K562 (cell line): Measurements from ENCODE around the gene SLCO3A1. TPM values are rescaled to one million over a fixed set of nuclear protein-coding genes. Genes with fewer than 3 reads are reported as not detected.

Source experiments
- ATAC-seq: fragments of 200-7000 bp; cut with Tn5 transposase; 3 replicates; pipeline ENCODE4 v1.9.1; 2020; ENCODE audit warnings: moderate library complexity
- BruUV-seq: library from RNA; stranded (reverse); fragments of 400-500 nt; replicated peaks from 2 replicates; lab custom pipeline; 2021; lab: Mats Ljungman, UMichigan
- CTCF ChIA-PET: fragments of 300-600 bp; formaldehyde crosslinking; extraction: SDS; loops from one replicate; lab custom pipeline; 2021; ENCODE audit warnings: low intra/inter-chr PET ratio; lab: Yijun Ruan, JAX
- POLR2A ChIA-PET: fragments of 300-600, 350-650 bp; sonication (Branson Sonifier 250); formaldehyde crosslinking; extraction: SDS; loops from one replicate; lab custom pipeline; 2021; ENCODE audit warnings: antibody characterized with exemption, inconsistent platforms; lab: Yijun Ruan, JAX
- DNase-seq, 4 experiments: peaks; one replicate each; pipeline versions ENCODE4 v3.0.0 to v3.0.0-alpha.2; 2011 to 2018; ENCODE audit warnings: low spot score in 3 of 4, mixed read lengths in 3 of 4; ENCODE audit errors: extremely low read depth in 1 of 4
- FAIRE-seq: peaks from 2 replicates; lab custom pipeline; 2011; peaks lifted over from hg19 to GRCh38; lab: Jason Lieb, UNC
- H2AFZ ChIP-seq: 2 replicates; pipeline ENCODE4 v1.6.0; 2011; ENCODE audit warnings: low read depth, low read length, control low read depth, inconsistent platforms
- H3K27ac ChIP-seq: fragments of 200-600 bp; 3 replicates; pipeline ENCODE4 v1.8.0; 2011; ENCODE audit warnings: low read depth, mild to moderate bottlenecking, control low read depth, inconsistent platforms, low read length, moderate library complexity, mixed read lengths; ENCODE audit errors: extremely low read depth
- H3K27me3 ChIP-seq, 2 experiments: fragments of 300-600 bp in 1 of 2; 2 replicates in 1 of 2; 3 replicates in 1 of 2; pipeline versions ENCODE4 v1.6.0 to v1.8.0; 2011; ENCODE audit warnings: inconsistent platforms in 2 of 2, low read length in 2 of 2, mild to moderate bottlenecking in 1 of 2, mixed read lengths in 1 of 2, moderate library complexity in 1 of 2; ENCODE audit not compliant: control insufficient read depth in 2 of 2, insufficient read depth in 2 of 2
- H3K36me3 ChIP-seq: fragments of 300-600 bp; 3 replicates; pipeline ENCODE4 v1.8.0; 2011; ENCODE audit warnings: mild to moderate bottlenecking, low read length, inconsistent platforms; ENCODE audit not compliant: control insufficient read depth, insufficient read depth
- H3K4me1 ChIP-seq, 2 experiments: fragments of 200-600 bp in 1 of 2; replicated peaks in 1 of 2; 2 replicates in 1 of 2; 3 replicates in 1 of 2; pipeline versions ENCODE4 v1.5.1 to v1.8.0; 2011; ENCODE audit warnings: inconsistent platforms in 2 of 2, low read length in 2 of 2, mild to moderate bottlenecking in 1 of 2, mixed read lengths in 1 of 2, moderate library complexity in 1 of 2; ENCODE audit not compliant: control insufficient read depth in 2 of 2, insufficient read depth in 2 of 2
- H3K4me2 ChIP-seq: 2 replicates; pipeline ENCODE4 v1.6.1; 2011; ENCODE audit warnings: low read length, control low read depth, inconsistent platforms, mixed read lengths; ENCODE audit not compliant: insufficient read depth
- H3K4me3 ChIP-seq: fragments of 200-600 bp; sonication (generic), shearing (Covaris generic); 2 replicates; pipeline ENCODE4 v1.5.1; 2016; ENCODE audit warnings: control low read depth, inconsistent platforms
- H3K79me2 ChIP-seq: fragments of 200-600 bp; 3 replicates; pipeline ENCODE4 v1.8.0; 2011; ENCODE audit warnings: low read length, inconsistent platforms; ENCODE audit not compliant: control insufficient read depth, insufficient read depth
- H3K9ac ChIP-seq, 2 experiments: 2 replicates each; pipeline versions ENCODE4 v1.6.0 to v1.6.1; 2011; ENCODE audit warnings: low read depth in 2 of 2, low read length in 2 of 2, control low read depth in 1 of 2, inconsistent platforms in 1 of 2, mild to moderate bottlenecking in 1 of 2, mixed read lengths in 1 of 2; ENCODE audit not compliant: insufficient read depth in 1 of 2
- H3K9me1 ChIP-seq: one replicate; pipeline ENCODE4 v1.6.0; 2011; ENCODE audit warnings: inconsistent platforms, mild to moderate bottlenecking, low read length, moderate library complexity; ENCODE audit not compliant: control insufficient read depth, insufficient read depth
- H3K9me3 ChIP-seq: replicated peaks from 2 replicates; pipeline ENCODE4 v1.5.1; 2011; ENCODE audit warnings: low read depth, low read length, inconsistent platforms; ENCODE audit not compliant: control insufficient read depth, insufficient read depth
- H4K20me1 ChIP-seq: replicated peaks from 2 replicates; pipeline ENCODE4 v1.6.1; 2011; ENCODE audit warnings: low read length, inconsistent platforms, mixed read lengths; ENCODE audit not compliant: control insufficient read depth, insufficient read depth
- CSDE1 ChIP-seq, 2 experiments: fragments of 450-650 bp; IDR thresholded peaks; 2 replicates each; pipeline ENCODE4 v1.6.1; 2016; ENCODE audit warnings: mild to moderate bottlenecking in 1 of 2
- TBL1XR1 ChIP-seq, 2 experiments: IDR thresholded peaks; 2 replicates each; pipeline ENCODE4 v1.6.1; 2012; ENCODE audit warnings: improper control_type of control experiment in 2 of 2, low read length in 2 of 2, mild to moderate bottlenecking in 1 of 2
- ZNF699 ChIP-seq: fragments of 250-450 bp; sonication (Bioruptor Pico); IDR thresholded peaks from 2 replicates; pipeline ENCODE4 v1.8.0; 2021; ENCODE audit warnings: mild to moderate bottlenecking, moderate library complexity; ENCODE audit not compliant: insufficient replicate concordance
- WGBS: fragments of 100-300 bp; shearing (Covaris generic); methylation state at CpG from one replicate; pipeline ENCODE4 v1.1.6; 2016; ENCODE audit warnings: low coverage, mixed read lengths; ENCODE audit not compliant: insufficient coverage; ENCODE audit errors: missing lambda C conversion rate; 5-methylcytosine and 5-hydroxymethylcytosine counted together
- in situ Hi-C: fragments of 300-500 bp; cut with MboI; formaldehyde crosslinking; loops from 4 replicates; pipeline ENCODE4 v1.15.0; 2018; ENCODE audit warnings: inconsistent platforms, mixed read lengths
- intact Hi-C: fragments of 100-400 bp; cut with micrococcal nuclease; formaldehyde crosslinking; loops from 2 replicates; pipeline ENCODE4 v1.14.2; 2022
- polyA plus RNA-seq, 8 experiments: library from polyadenylated mRNA; depleted of rRNA in 4 of 8; stranded (reverse) in 5 of 8; unstranded in 3 of 8; fragments of >200 nt; fragmentation: Nextera tagmentation in 2 of 8; fragmentation: Illumina TruSeq in 1 of 8; extraction: Ambion mirVana in 2 of 8; extraction: Trizol in 1 of 8; gene quantifications; 2 replicates each; pipeline versions ENCODE4 v1.2.1 to v1.2.3, GENCODE V29; 2011 to 2014; ENCODE audit warnings: inconsistent platforms in 1 of 8, missing spikeins in 1 of 8
- total RNA-seq, 7 experiments: library from RNA; depleted of rRNA in 6 of 7; stranded (reverse); fragments of >200 nt in 6 of 7; fragmentation: Illumina TruSeq in 2 of 7; extraction: Trizol in 2 of 7; gene quantifications; 2 replicates each; pipeline versions ENCODE4 v1.2.1 to v1.2.3, GENCODE V29; 2011 to 2021; ENCODE audit warnings: low replicate concordance in 1 of 7
- TF ChIP-seq, protein P1 (sequence below), 2 experiments: fragments of 150-350 bp in 1 of 2; IDR thresholded peaks; 2 replicates each; pipeline ENCODE4 v1.6.1; 2012 to 2016; ENCODE audit warnings: low read depth in 2 of 2, low read length in 2 of 2, mild to moderate bottlenecking in 1 of 2, moderate library complexity in 1 of 2

Gene SLCO3A1
- total and polyA plus RNA-seq, 9 of the 15 experiments (the other 6 are each of a cell fraction or from before 2014, with no cell fraction given): 0.01 to 0.84 (median 0.06) TPM; not detected in 3

- DNase-seq (no peak), ATAC-seq (no peak), FAIRE-seq (no peak)
- H3K9me1 ChIP-seq: no peaks in the 10 kb centered on the region
- no TSS peak for BruUV-seq
- H3K9ac ChIP-seq: no peak overlapping the region
- TF ChIP-seq ZNF699 (CRISPR knock-in tag) (no peak), CSDE1 (IDR thresholded peaks at IDR 0.05) (no peak), TBL1XR1 (IDR thresholded peaks at IDR 0.05; ENCODE audit: low read length in 2 of 2) (no peak)
- TF ChIP-seq, protein P1, sequence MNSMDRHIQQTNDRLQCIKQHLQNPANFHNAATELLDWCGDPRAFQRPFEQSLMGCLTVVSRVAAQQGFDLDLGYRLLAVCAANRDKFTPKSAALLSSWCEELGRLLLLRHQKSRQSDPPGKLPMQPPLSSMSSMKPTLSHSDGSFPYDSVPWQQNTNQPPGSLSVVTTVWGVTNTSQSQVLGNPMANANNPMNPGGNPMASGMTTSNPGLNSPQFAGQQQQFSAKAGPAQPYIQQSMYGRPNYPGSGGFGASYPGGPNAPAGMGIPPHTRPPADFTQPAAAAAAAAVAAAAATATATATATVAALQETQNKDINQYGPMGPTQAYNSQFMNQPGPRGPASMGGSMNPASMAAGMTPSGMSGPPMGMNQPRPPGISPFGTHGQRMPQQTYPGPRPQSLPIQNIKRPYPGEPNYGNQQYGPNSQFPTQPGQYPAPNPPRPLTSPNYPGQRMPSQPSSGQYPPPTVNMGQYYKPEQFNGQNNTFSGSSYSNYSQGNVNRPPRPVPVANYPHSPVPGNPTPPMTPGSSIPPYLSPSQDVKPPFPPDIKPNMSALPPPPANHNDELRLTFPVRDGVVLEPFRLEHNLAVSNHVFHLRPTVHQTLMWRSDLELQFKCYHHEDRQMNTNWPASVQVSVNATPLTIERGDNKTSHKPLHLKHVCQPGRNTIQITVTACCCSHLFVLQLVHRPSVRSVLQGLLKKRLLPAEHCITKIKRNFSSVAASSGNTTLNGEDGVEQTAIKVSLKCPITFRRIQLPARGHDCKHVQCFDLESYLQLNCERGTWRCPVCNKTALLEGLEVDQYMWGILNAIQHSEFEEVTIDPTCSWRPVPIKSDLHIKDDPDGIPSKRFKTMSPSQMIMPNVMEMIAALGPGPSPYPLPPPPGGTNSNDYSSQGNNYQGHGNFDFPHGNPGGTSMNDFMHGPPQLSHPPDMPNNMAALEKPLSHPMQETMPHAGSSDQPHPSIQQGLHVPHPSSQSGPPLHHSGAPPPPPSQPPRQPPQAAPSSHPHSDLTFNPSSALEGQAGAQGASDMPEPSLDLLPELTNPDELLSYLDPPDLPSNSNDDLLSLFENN (IDR thresholded peaks at IDR 0.05; ENCODE audit: low read depth in 2 of 2, low read length in 2 of 2): no peak
- intact Hi-C loops: no loop called here
- H3K27me3 ChIP-seq: peaks cover 0 to 7% of the 10 kb centered on the region in 2 experiments; a peak in 2 of 5 replicates
- no peak overlapping the region for H3K4me2 ChIP-seq
- WGBS: 0% methylated on average over 5 of the region's 5 CpGs
- no peaks in the 10 kb centered on the region for H3K4me1 ChIP-seq
- H3K27ac ChIP-seq: no peak overlapping the region
- H3K9me3 ChIP-seq: no peaks in the 10 kb centered on the region
- CTCF ChIA-PET: no interaction called here
- no peak overlapping the region for H3K4me3 ChIP-seq
- no peaks in the 10 kb centered on the region for H3K36me3 ChIP-seq
- POLR2A ChIA-PET: no interaction called here
- H2AFZ ChIP-seq: no peak overlapping the region
- in situ Hi-C loops: no loop called here
- H3K79me2 ChIP-seq: no peaks in the 10 kb centered on the region
- H4K20me1 ChIP-seq: no peaks in the 10 kb centered on the region
These were observed 22.7 kb downstream of the SLCO3A1 start for GRCh38 chr15:91876187-91876586.
